ENCODE measurements around the gene C1orf53. TPM values are rescaled to one million over a fixed set of nuclear protein-coding genes. Genes with fewer than 3 reads are reported as not detected.

Gene C1orf53
- total RNA-seq, 1 experiment from 2014 or later: 1.4 TPM

DNA sequence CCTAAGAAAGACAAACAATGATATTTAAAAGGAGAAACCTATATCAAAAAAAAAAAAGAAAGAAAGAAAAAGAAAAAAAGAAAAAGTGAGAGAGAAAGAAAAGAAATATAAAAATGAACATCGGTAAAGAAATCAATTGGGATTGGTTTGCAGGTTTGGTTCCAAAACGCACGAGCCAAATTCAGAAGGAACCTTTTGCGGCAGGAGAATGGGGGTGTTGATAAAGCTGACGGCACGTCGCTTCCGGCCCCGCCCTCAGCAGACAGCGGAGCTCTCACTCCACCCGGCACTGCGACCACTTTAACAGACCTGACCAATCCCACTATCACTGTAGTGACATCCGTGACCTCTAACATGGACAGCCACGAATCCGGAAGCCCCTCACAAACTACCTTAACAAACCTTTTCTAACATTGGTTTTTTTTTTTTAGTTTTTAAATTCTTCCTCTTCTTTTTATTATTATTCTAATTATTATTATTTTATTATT is 26.5 kb downstream of the C1orf53 start:
- Histone ChIP-seq H4K5ac (ENCODE audit: insufficient read length, low read depth, low read length) (no peak overlapping the region), H3K27me3 (ENCODE audit: insufficient read depth, low read length) (no peaks in the 10 kb centered on the region), H4K20me1 (ENCODE audit: control insufficient read depth, insufficient read depth, insufficient read length) (no peaks in the 10 kb centered on the region), H2BK12ac (ENCODE audit: insufficient read length, low read depth, low read length) (no peak overlapping the region), H2BK15ac (ENCODE audit: low read depth, low read length) (no peak overlapping the region), H3K9me3 (ENCODE audit: control insufficient read depth, low read depth, low read length) (no peaks in the 10 kb centered on the region), H2AK5ac (ENCODE audit: insufficient read length, low read length) (no peak overlapping the region), H2AFZ (ENCODE audit: low read length) (peak overlapping the region; percentile 96), H2BK20ac (ENCODE audit: low read depth, low read length, poor library complexity, severe bottlenecking) (no peak overlapping the region), H3K4me1 (ENCODE audit: insufficient read depth, low read length) (no peaks in the 10 kb centered on the region), H4K8ac (replicated peaks; ENCODE audit: insufficient read length, low read depth, low read length) (no peak overlapping the region), H4K91ac (ENCODE audit: insufficient read length, low read depth, low read length) (no peak overlapping the region), H3K9ac (ENCODE audit: extremely low read depth, insufficient read length, low read length) (no peak overlapping the region), H2BK5ac (ENCODE audit: insufficient read length, low read length) (no peak overlapping the region), H3K79me2 (ENCODE audit: insufficient read depth, low read length) (no peaks in the 10 kb centered on the region), H3K23me2 (ENCODE audit: insufficient read length, low read depth, low read length, poor library complexity, severe bottlenecking) (no peaks in the 10 kb centered on the region), H3K56ac (ENCODE audit: insufficient read length, low read depth, low read length) (no peak overlapping the region), H3K4ac (ENCODE audit: low read depth, low read length) (no peak overlapping the region), H3K79me1 (ENCODE audit: insufficient read depth, low read depth, low read length, poor library complexity, severe bottlenecking) (no peaks in the 10 kb centered on the region), H3K4me2 (ENCODE audit: insufficient read depth, insufficient read length, low read length) (peak overlapping the region; percentile 84), H3K23ac (ENCODE audit: insufficient read length, low read depth, low read length) (no peak overlapping the region), H3K18ac (ENCODE audit: insufficient read length, low read depth, low read length) (peak overlapping the region; percentile 75), H3K14ac (ENCODE audit: insufficient read depth, low read length) (peak overlapping the region; percentile 65; the same call in 1 of the 2 replicates), H3T11ph (ENCODE audit: low read length) (no peak overlapping the region), H3K27ac (ENCODE audit: insufficient read length, low read depth, low read length) (no peak overlapping the region), H2BK120ac (ENCODE audit: low read depth, low read length, poor library complexity, severe bottlenecking) (no peak overlapping the region)
- peaks cover 5 to 7% of the 10 kb centered on the region in 2 experiments; a peak in 3 of 4 replicates for H3K4me1 Mint-ChIP-seq
- peak overlapping the region in 1 of 3 experiments; percentile 52; a peak in 1 of 7 replicates for H3K27ac Mint-ChIP-seq
- H3K36me3 Mint-ChIP-seq (ENCODE audit: insufficient read depth in 1 of 3, low read depth in 3 of 3): no peaks in the 10 kb centered on the region
- H3K9me3 Mint-ChIP-seq: no peaks in the 10 kb centered on the region
- H3K27me3 Mint-ChIP-seq (ENCODE audit: low read depth): peaks cover 48% of the 10 kb centered on the region
- H3K4me3 Mint-ChIP-seq: peak overlapping the region; percentile 66 to 75; a peak in 4 of 5 replicates
- DNase-seq: peak; percentile 59
- no CpG with 5 or more reads among the region's 15 CpGs for WGBS (ENCODE audit: extremely low coverage, insufficient read length, low lambda C conversion rate)
- TF ChIP-seq, protein P1, sequence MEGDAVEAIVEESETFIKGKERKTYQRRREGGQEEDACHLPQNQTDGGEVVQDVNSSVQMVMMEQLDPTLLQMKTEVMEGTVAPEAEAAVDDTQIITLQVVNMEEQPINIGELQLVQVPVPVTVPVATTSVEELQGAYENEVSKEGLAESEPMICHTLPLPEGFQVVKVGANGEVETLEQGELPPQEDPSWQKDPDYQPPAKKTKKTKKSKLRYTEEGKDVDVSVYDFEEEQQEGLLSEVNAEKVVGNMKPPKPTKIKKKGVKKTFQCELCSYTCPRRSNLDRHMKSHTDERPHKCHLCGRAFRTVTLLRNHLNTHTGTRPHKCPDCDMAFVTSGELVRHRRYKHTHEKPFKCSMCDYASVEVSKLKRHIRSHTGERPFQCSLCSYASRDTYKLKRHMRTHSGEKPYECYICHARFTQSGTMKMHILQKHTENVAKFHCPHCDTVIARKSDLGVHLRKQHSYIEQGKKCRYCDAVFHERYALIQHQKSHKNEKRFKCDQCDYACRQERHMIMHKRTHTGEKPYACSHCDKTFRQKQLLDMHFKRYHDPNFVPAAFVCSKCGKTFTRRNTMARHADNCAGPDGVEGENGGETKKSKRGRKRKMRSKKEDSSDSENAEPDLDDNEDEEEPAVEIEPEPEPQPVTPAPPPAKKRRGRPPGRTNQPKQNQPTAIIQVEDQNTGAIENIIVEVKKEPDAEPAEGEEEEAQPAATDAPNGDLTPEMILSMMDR (conservative IDR thresholded peaks at IDR 0.05): no peak
